ENCODE results near the gene CPEB1. TPM values are rescaled to one million over a fixed set of nuclear protein-coding genes. Genes with fewer than 3 reads are reported as not detected.

The CPEB1 gene
- total RNA-seq, 4 donors from 2014 or later, result 0.53 to 4.2 (median 1.9) TPM

DNA sequence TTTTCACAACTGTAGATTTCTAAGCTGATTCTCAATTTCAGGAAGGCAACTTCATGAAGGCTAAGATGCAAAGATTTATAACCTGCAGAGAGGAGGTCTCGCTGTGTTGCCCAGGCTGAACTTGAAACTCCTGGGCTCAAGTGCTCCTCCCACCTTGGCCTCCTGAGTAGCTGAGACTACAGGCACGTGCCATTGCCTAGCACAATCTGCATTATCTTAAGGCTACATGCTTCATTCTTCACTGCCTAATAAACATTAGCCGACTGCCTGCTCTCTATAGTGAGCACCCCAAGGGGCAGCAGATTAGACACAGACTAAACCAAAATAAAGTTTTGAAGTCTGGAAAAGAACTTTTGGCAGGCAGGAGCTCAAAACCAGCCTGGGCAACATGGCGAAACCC is 17.1 kb downstream of the CPEB1 start:
- Histone ChIP-seq H3K36me3 (no peaks in the 10 kb centered on the region), H3K27me3 (no peaks in the 10 kb centered on the region), H3K27ac (no peak overlapping the region), H3K9me3 (no peaks in the 10 kb centered on the region), H3K4me3 (no peak overlapping the region), H3K4me1 (no peaks in the 10 kb centered on the region)
- no peak for TF ChIP-seq POLR2A (IDR thresholded peaks at IDR 0.05)
- TF ChIP-seq, protein P1, sequence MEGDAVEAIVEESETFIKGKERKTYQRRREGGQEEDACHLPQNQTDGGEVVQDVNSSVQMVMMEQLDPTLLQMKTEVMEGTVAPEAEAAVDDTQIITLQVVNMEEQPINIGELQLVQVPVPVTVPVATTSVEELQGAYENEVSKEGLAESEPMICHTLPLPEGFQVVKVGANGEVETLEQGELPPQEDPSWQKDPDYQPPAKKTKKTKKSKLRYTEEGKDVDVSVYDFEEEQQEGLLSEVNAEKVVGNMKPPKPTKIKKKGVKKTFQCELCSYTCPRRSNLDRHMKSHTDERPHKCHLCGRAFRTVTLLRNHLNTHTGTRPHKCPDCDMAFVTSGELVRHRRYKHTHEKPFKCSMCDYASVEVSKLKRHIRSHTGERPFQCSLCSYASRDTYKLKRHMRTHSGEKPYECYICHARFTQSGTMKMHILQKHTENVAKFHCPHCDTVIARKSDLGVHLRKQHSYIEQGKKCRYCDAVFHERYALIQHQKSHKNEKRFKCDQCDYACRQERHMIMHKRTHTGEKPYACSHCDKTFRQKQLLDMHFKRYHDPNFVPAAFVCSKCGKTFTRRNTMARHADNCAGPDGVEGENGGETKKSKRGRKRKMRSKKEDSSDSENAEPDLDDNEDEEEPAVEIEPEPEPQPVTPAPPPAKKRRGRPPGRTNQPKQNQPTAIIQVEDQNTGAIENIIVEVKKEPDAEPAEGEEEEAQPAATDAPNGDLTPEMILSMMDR (IDR thresholded peaks at IDR 0.05), result no peak
- DNase-seq, result no peak

DNA sequence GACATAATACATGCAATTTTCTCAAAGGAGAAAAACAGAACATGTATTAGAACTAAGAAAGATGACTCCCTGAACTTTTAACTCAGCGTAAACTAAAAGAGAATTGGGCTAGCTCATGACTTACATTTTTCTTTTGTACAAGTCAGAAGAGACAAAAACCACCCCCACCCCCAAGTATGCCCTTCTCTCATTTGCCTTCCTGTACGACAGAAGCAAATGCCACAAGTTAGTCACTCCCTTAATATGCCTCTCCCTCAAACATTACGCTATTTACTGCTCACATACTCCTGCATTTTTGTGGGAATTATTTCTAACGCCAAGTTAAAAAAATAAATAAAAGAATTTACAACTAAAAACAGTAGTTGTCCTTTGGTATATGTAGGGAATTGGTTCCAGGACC is 22.0 kb downstream of the CPEB1 start:
- DNase-seq, result no peak
- Histone ChIP-seq H3K4me1 (no peaks in the 10 kb centered on the region), H3K9me3 (no peaks in the 10 kb centered on the region), H3K36me3 (no peaks in the 10 kb centered on the region), H3K4me3 (no peak overlapping the region), H3K27me3 (no peaks in the 10 kb centered on the region), H3K27ac (no peak overlapping the region)
- TF ChIP-seq, protein P1 (IDR thresholded peaks at IDR 0.05), result no peak
- TF ChIP-seq POLR2A (IDR thresholded peaks at IDR 0.05), result no peak

DNA sequence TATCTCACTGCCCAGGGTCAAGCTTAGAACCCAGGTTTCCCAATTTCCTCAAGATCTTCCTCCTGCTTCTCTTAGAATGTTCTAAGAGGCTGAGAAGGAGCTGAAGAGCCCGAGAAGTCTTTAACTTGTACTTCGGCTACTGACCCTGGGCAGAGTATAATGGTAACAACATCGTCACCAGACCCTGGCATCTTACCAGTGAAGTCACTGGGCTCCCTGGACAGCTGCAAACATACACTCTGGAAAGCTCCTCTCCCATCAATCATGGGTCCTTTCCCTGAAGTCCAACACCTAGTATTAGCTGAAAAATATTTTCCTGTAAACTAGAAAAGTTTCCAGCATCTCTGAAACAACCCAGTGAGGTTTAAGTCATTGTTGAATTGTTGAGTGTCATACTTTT is 22.7 kb downstream of the CPEB1 start:
- no peak overlapping the region for H3K4me3 ChIP-seq
- H3K27ac ChIP-seq, result no peak overlapping the region
- no peaks in the 10 kb centered on the region for H3K27me3 ChIP-seq
- no peak for TF ChIP-seq POLR2A (IDR thresholded peaks at IDR 0.05)
- TF ChIP-seq, protein P1 (IDR thresholded peaks at IDR 0.05), result no peak
- no peak for DNase-seq
- no peaks in the 10 kb centered on the region for H3K36me3 ChIP-seq
- no peaks in the 10 kb centered on the region for H3K9me3 ChIP-seq
- H3K4me1 ChIP-seq, result no peaks in the 10 kb centered on the region

DNA sequence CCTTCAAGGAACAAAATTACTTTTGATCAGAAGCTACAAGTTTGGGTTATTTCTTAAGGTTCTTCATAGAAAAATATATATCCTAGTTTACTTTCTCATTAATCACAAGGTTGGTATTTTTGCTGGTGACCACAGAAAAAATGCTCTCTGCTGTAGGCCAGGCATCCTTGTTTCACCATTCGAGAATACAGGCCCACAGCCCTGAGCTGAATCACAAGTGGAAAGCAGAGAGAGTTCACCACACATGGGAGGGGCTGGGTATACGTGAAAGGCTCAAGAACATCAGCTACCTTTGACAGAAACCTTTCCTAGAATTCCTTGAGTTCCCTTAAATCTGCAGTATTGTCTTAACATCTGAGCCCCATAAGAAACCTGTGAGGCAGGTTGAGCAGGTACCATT is 23.2 kb downstream of the CPEB1 start:
- H3K27ac ChIP-seq, result no peak overlapping the region
- no peak for TF ChIP-seq POLR2A (IDR thresholded peaks at IDR 0.05)
- DNase-seq, result no peak
- H3K4me1 ChIP-seq, result no peaks in the 10 kb centered on the region
- no peaks in the 10 kb centered on the region for H3K9me3 ChIP-seq
- no peak overlapping the region for H3K4me3 ChIP-seq
- no peaks in the 10 kb centered on the region for H3K36me3 ChIP-seq
- no peaks in the 10 kb centered on the region for H3K27me3 ChIP-seq

DNA sequence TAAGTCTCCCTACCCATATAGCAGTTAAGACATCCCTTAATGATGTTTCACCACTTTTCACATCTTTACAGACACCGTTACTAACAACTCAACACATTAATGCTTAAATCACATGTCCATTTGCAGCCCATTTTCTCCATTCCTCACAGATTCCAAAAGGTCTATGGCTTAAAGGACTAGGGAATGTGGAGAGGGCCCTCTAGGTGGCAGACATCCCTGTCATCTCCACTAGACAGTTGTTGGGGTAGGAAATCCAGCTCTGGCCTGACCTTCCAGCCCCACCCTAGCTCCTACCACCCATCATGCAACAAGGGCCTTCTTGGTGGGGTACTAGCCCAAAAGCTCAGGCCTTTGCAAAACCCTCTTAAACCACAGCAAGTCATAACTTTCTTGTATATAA is 25.2 kb downstream of the CPEB1 start:
- Histone ChIP-seq H3K4me3 (no peak overlapping the region), H3K36me3 (no peaks in the 10 kb centered on the region), H3K4me1 (no peaks in the 10 kb centered on the region), H3K27me3 (no peaks in the 10 kb centered on the region), H3K9me3 (no peaks in the 10 kb centered on the region), H3K27ac (no peak overlapping the region)
- DNase-seq, result no peak
- no peak for TF ChIP-seq POLR2A (IDR thresholded peaks at IDR 0.05)
- TF ChIP-seq, protein P1 (IDR thresholded peaks at IDR 0.05), result no peak

DNA sequence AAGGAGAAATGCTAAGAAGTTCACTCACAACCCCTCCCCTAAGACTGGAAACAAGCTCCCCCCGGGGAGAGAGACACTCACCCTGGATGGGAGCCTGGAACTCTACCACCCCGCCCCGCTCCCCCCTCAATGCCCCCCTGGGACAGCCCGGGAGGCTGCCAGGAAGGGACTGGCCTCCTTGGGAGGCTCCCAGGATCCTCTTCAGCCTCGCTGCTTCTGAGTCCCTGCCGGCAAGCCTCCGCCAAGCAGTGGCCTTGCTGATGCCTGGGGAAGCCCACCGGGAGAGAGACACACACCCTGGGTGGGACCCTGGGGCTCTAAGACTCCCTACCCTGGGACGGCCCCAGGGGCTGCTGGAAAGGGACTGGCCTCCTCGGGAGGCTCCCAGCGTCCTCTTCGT is 33.4 kb downstream of the CPEB1 start:
- DNase-seq, result no peak
- Histone ChIP-seq H3K9me3 (no peaks in the 10 kb centered on the region), H3K4me1 (no peaks in the 10 kb centered on the region), H3K27ac (no peak overlapping the region), H3K4me3 (no peak overlapping the region), H3K36me3 (no peaks in the 10 kb centered on the region), H3K27me3 (no peaks in the 10 kb centered on the region)
- no peak for TF ChIP-seq POLR2A (IDR thresholded peaks at IDR 0.05)
- TF ChIP-seq, protein P1 (IDR thresholded peaks at IDR 0.05), result no peak

All from Peyer's patch (tissue), 4 donors.